Osteoblast (primary cell): ENCODE results near the gene SGF29. TPM values are rescaled to one million over a fixed set of nuclear protein-coding genes. Genes with fewer than 3 reads are reported as not detected.
A peak's percentile ranks its signal among the peaks of the same experiment; 100 is the strongest.

Experiments
- DNase-seq: peaks from one replicate; pipeline ENCODE4 v3.0.0; 2011; ENCODE audit warnings: low spot score, mixed read lengths; ENCODE audit not compliant: insufficient read length; ENCODE audit errors: missing footprints
- H2AFZ ChIP-seq: 2 replicates; pipeline ENCODE4 v1.6.0; 2011; ENCODE audit warnings: mild to moderate bottlenecking, low read length
- H3K27ac ChIP-seq: 2 replicates; pipeline ENCODE4 v1.5.1; 2011; ENCODE audit warnings: mild to moderate bottlenecking, low read depth, low read length, moderate library complexity
- H3K27me3 ChIP-seq: 2 replicates; pipeline ENCODE4 v1.6.0; 2012; ENCODE audit warnings: mild to moderate bottlenecking, control low read depth, inconsistent platforms, low read length, moderate library complexity; ENCODE audit not compliant: insufficient read depth
- H3K36me3 ChIP-seq: 2 replicates; pipeline ENCODE4 v1.5.1; 2011; ENCODE audit warnings: mild to moderate bottlenecking, low read length, control low read depth, moderate library complexity; ENCODE audit not compliant: insufficient read depth
- H3K4me1 ChIP-seq: 2 replicates; pipeline ENCODE4 v1.5.1; 2011; ENCODE audit warnings: mild to moderate bottlenecking, low read length, control low read depth, moderate library complexity; ENCODE audit not compliant: insufficient read depth
- H3K4me2 ChIP-seq: 2 replicates; pipeline ENCODE4 v1.6.0; 2011; ENCODE audit warnings: mild to moderate bottlenecking, low read length; ENCODE audit not compliant: insufficient read depth
- H3K4me3 ChIP-seq: fragments of 200-600 bp; sonication (generic); 3 replicates; pipeline ENCODE4 v1.5.1; 2012; ENCODE audit warnings: mild to moderate bottlenecking, low read length, inconsistent platforms; ENCODE audit not compliant: insufficient read depth
- H3K79me2 ChIP-seq: 2 replicates; pipeline ENCODE4 v1.6.0; 2012; ENCODE audit warnings: mild to moderate bottlenecking, low read length, control low read depth, inconsistent platforms; ENCODE audit not compliant: insufficient read depth
- H3K9me3 ChIP-seq: 2 replicates; pipeline ENCODE4 v1.5.1; 2011; ENCODE audit warnings: low read depth, low read length, control low read depth
- H4K20me1 ChIP-seq: 2 replicates; pipeline ENCODE4 v1.6.0; 2012; ENCODE audit warnings: mild to moderate bottlenecking, low read length, control low read depth; ENCODE audit not compliant: insufficient read depth
- total RNA-seq: library from RNA; depleted of rRNA; stranded (reverse); fragments of >200 nt; gene quantifications from 2 replicates; pipeline ENCODE4 v1.2.3, GENCODE V29; 2012
- TF ChIP-seq, protein P1 (sequence below): IDR thresholded peaks from 2 replicates; pipeline ENCODE4 v1.5.1; 2011; ENCODE audit warnings: mild to moderate bottlenecking, low read depth, low read length, moderate library complexity; ENCODE audit errors: extremely low read depth

Gene SGF29
- total RNA-seq, result 9.4 and 13.4 TPM in 2 replicates

GRCh38 chr16:28553776-28554633 is at the start of gene SGF29:
Gene SGF29 (plus strand): TSS chr16:28553920. CDS start chr16:28581070, 27,150 bp downstream.
- H3K4me1 ChIP-seq, result peaks cover 6% of the 10 kb centered on the region
- H3K36me3 ChIP-seq, result peaks cover 8% of the 10 kb centered on the region
- no peaks in the 10 kb centered on the region for H3K9me3 ChIP-seq
- peak within 1 kb of the TSS; percentile 95 for H3K27ac ChIP-seq
- peaks cover 6% of the 10 kb centered on the region for H3K79me2 ChIP-seq
- DNase-seq, result peak; percentile 99
- TF ChIP-seq, protein P1, sequence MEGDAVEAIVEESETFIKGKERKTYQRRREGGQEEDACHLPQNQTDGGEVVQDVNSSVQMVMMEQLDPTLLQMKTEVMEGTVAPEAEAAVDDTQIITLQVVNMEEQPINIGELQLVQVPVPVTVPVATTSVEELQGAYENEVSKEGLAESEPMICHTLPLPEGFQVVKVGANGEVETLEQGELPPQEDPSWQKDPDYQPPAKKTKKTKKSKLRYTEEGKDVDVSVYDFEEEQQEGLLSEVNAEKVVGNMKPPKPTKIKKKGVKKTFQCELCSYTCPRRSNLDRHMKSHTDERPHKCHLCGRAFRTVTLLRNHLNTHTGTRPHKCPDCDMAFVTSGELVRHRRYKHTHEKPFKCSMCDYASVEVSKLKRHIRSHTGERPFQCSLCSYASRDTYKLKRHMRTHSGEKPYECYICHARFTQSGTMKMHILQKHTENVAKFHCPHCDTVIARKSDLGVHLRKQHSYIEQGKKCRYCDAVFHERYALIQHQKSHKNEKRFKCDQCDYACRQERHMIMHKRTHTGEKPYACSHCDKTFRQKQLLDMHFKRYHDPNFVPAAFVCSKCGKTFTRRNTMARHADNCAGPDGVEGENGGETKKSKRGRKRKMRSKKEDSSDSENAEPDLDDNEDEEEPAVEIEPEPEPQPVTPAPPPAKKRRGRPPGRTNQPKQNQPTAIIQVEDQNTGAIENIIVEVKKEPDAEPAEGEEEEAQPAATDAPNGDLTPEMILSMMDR, result no peak
- H3K4me2 ChIP-seq, result peak within 1 kb of the TSS; percentile 89
- H3K4me3 ChIP-seq, result peak within 1 kb of the TSS; percentile 93
- no peaks in the 10 kb centered on the region for H4K20me1 ChIP-seq
- H3K27me3 ChIP-seq, result no peaks in the 10 kb centered on the region
- H2AFZ ChIP-seq, result peak within 1 kb of the TSS; percentile 99

DNA sequence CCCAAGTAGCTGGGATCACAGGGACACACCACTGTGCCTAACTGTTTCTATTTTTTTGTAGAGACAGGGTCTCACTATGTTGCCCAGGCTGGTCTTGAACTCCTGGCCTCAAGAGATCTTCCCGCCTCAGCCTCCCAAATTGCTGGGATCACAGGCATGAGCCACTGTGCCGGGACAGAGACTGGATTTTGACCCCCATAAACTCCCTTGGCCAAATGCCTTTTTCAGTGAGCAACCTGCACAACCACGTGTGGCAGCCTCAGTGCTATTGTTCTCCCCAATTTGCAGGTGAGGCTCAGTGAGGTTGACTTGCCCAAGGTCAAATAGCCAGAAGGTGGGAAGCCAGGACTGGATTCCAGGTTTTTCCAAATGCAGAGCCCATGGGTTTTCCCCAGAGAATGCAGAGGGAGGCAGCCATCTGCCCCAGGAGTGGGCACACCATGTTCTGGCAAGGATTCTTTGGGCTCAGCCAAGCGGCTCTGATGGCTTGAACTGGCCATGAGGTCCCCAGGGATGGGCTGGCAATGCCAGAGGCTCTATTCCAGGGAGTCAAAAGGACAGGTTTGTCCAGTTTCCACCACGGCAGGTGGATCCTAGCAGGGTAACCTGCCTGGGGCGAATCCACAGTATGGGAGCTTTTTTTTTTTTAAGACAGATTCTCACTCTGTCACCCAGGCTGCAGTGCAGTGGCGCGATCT is 48.9 kb upstream of the SGF29 start:
- TF ChIP-seq, protein P1, result no peak
- Histone ChIP-seq H3K4me1 (no peaks in the 10 kb centered on the region), H3K79me2 (no peaks in the 10 kb centered on the region), H3K27me3 (peaks cover 22% of the 10 kb centered on the region), H2AFZ (no peak overlapping the region), H3K36me3 (no peaks in the 10 kb centered on the region), H4K20me1 (no peaks in the 10 kb centered on the region), H3K9me3 (no peaks in the 10 kb centered on the region), H3K4me2 (no peak overlapping the region), H3K27ac (no peak overlapping the region), H3K4me3 (no peak overlapping the region)
- DNase-seq, result peak; percentile 76

DNA sequence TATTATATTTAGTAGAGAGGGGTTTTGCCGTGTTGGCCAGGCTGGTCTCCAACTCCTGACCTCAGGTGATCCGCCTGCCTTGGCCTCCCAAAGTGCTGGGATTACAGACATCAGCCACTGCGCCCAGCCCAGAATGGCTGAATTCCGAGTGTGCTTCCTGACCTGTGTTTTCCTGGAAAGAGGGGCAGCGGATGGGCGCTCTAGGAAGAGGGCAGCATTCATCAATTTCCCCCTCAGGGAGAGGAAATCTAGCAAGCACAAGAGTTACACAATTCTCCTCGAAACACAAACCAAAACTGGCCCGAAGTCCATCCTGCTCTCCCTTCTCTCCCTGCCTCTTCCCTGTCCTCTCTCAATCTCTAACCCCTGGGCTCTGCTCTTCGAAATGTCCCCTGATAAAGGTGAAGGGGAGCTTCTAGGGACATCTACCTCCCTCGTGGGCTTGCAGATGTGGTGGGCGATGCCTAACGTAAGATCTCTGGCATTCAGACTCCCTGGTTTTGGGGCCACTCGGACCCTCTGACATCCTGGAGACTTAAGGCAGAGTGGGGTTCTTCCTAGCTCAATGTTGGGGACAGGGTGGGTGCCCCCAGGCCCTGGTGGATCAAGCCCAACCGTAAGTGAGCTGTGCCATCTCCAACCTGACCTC is 48.1 kb upstream of the SGF29 start:
- Histone ChIP-seq H3K4me1 (no peaks in the 10 kb centered on the region), H3K36me3 (no peaks in the 10 kb centered on the region), H3K27me3 (peaks cover 22% of the 10 kb centered on the region), H3K79me2 (no peaks in the 10 kb centered on the region), H3K27ac (no peak overlapping the region), H3K4me2 (no peak overlapping the region), H4K20me1 (no peaks in the 10 kb centered on the region), H3K9me3 (no peaks in the 10 kb centered on the region), H3K4me3 (no peak overlapping the region), H2AFZ (no peak overlapping the region)
- DNase-seq, result peak; percentile 44
- TF ChIP-seq, protein P1, result no peak

- no peak overlapping the region for H3K4me2 ChIP-seq
- H3K36me3 ChIP-seq, result no peaks in the 10 kb centered on the region
- no peak overlapping the region for H3K4me3 ChIP-seq
- H2AFZ ChIP-seq, result no peak overlapping the region
- no peaks in the 10 kb centered on the region for H4K20me1 ChIP-seq
- H3K27ac ChIP-seq, result no peak overlapping the region
- H3K9me3 ChIP-seq, result no peaks in the 10 kb centered on the region
- H3K27me3 ChIP-seq, result peaks cover 12% of the 10 kb centered on the region
- H3K79me2 ChIP-seq, result no peaks in the 10 kb centered on the region
- no peaks in the 10 kb centered on the region for H3K4me1 ChIP-seq
- TF ChIP-seq, protein P1, result no peak
- no peak for DNase-seq
Measured at GRCh38 chr16:28511031-28511430, 42.7 kb upstream of the SGF29 start.
